Stimulated activated CD4-positive, alpha-beta T cell treated with anti-CD3 and anti-CD28 coated beads, Interleukin-4, amount 100 ng/mL, for 4 hours (primary cell): Measurements from ENCODE around the gene C16orf92.

Experiments used
- DNase-seq, 2 experiments: peaks; one replicate each; pipeline ENCODE4 v3.0.0-alpha.2; 2020

The C16orf92 gene

GRCh38 chr16:29989111-29989858 is 33.7 kb upstream of the C16orf92 start:
- DNase-seq = no peak

GRCh38 chr16:29990034-29990433 is 33.0 kb upstream of the C16orf92 start:
- no peak for DNase-seq

- DNase-seq = no peak
Measured at GRCh38 chr16:29990883-29991570, 32.0 kb upstream of the C16orf92 start.

- DNase-seq = no peak
Measured at GRCh38 chr16:29991571-29991904, 31.5 kb upstream of the C16orf92 start.

GRCh38 chr16:29992344-29992967 is 30.5 kb upstream of the C16orf92 start:
- DNase-seq = no peak

- DNase-seq = no peak
Measured at GRCh38 chr16:29993191-29993902, 29.7 kb upstream of the C16orf92 start.

GRCh38 chr16:29993903-29994599 is 28.9 kb upstream of the C16orf92 start:
- no peak for DNase-seq

- peak; percentile 65 to 75 for DNase-seq
Measured at GRCh38 chr16:29994600-29995323, 28.2 kb upstream of the C16orf92 start.

GRCh38 chr16:29995324-29995910 is 27.6 kb upstream of the C16orf92 start, which contains the start of gene HIRIP3:
Gene HIRIP3 (minus strand): TSS chr16:29995617. CDS start chr16:29995605, 12 bp downstream.
- DNase-seq = peak; percentile 80 to 83

- DNase-seq = peak; percentile 99 to 100
Measured at GRCh38 chr16:29995911-29996765, 26.9 kb upstream of the C16orf92 start, which contains the start of gene INO80E. Gene INO80E (plus strand): TSS chr16:29996241. CDS start chr16:29996311, 70 bp downstream.

GRCh38 chr16:29996766-29997250 is 26.2 kb upstream of the C16orf92 start:
- DNase-seq = no peak

- no peak for DNase-seq
Measured at GRCh38 chr16:29999605-30000004, 23.4 kb upstream of the C16orf92 start.

GRCh38 chr16:30000735-30001631 is 22.0 kb upstream of the C16orf92 start:
- DNase-seq = no peak

- DNase-seq = no peak
Measured at GRCh38 chr16:30002614-30003346, 20.2 kb upstream of the C16orf92 start.

- no peak for DNase-seq
Measured at GRCh38 chr16:30003670-30004423, 19.2 kb upstream of the C16orf92 start.

GRCh38 chr16:30004424-30004776 is 18.6 kb upstream of the C16orf92 start:
- DNase-seq = no peak

- no peak for DNase-seq
Measured at GRCh38 chr16:30004811-30005242, 18.2 kb upstream of the C16orf92 start.
